SU-DHL-6 (cell line): ENCODE measurements around the gene WDR53.
A peak's percentile ranks its signal among the peaks of the same experiment; 100 is the strongest.
"Not testable (repeated sequence)": the region's sequence is repeated elsewhere in the genome, so short reads cannot be mapped to it uniquely, and the experiment has no call there.

Experiments
- H2AFZ ChIP-seq: fragments of 200-600 bp; sonication (generic); 2 replicates; pipeline ENCODE4 v1.6.1; 2014; ENCODE audit warnings: low read depth, mild to moderate bottlenecking, moderate library complexity, mixed read lengths, antibody characterized with exemption, low read length; ENCODE audit not compliant: severe bottlenecking
- H3F3A ChIP-seq: fragments of 200-600 bp; shearing (Covaris generic); 2 replicates; pipeline ENCODE4 v1.6.0; 2016; ENCODE audit warnings: antibody characterized with exemption, mild to moderate bottlenecking; ENCODE audit not compliant: insufficient read depth
- H3K27ac ChIP-seq: fragments of 200-600 bp; sonication (generic); 2 replicates; pipeline ENCODE4 v1.5.1; 2016; ENCODE audit warnings: low read depth, mild to moderate bottlenecking, low read length, moderate library complexity, mixed read lengths
- H3K27me3 ChIP-seq: fragments of 200-600 bp; sonication (generic), shearing (Covaris generic); 2 replicates; pipeline ENCODE4 v1.6.0; 2014; ENCODE audit warnings: mild to moderate bottlenecking, low read length
- H3K36me3 ChIP-seq: fragments of 200-600 bp; sonication (generic); 2 replicates; pipeline ENCODE4 v1.6.1; 2014; ENCODE audit warnings: mild to moderate bottlenecking, low read length, mixed read lengths
- H3K4me2 ChIP-seq: fragments of 300-600, 200-600 bp; shearing (Covaris generic), sonication (generic); 2 replicates; pipeline ENCODE4 v1.6.0; 2014; ENCODE audit warnings: low read length, low read depth, mild to moderate bottlenecking; ENCODE audit not compliant: poor library complexity, severe bottlenecking
- H3K4me3 ChIP-seq: fragments of 200-600 bp; sonication (generic); 2 replicates; pipeline ENCODE4 v1.5.1; 2014; ENCODE audit warnings: antibody characterized with exemption, low read length, mild to moderate bottlenecking, mixed read lengths; ENCODE audit not compliant: insufficient read depth, poor library complexity, severe bottlenecking
- H3K79me2 ChIP-seq: fragments of 200-600 bp; sonication (generic); 2 replicates; pipeline ENCODE4 v1.6.1; 2014; ENCODE audit warnings: mild to moderate bottlenecking, low read length, moderate library complexity; ENCODE audit not compliant: insufficient read depth
- H3K9ac ChIP-seq: fragments of 200-600 bp; sonication (generic); 2 replicates; pipeline ENCODE4 v1.7.0; 2014; ENCODE audit warnings: mild to moderate bottlenecking, low read length
- H3K9me2 ChIP-seq: fragments of 200-600 bp; sonication (generic); replicated peaks from 2 replicates; pipeline ENCODE4 v1.6.1; 2014; ENCODE audit warnings: low read length; ENCODE audit not compliant: insufficient read depth
- H3K9me3 ChIP-seq: fragments of 200-600 bp; sonication (generic); 2 replicates; pipeline ENCODE4 v1.6.1; 2014; ENCODE audit warnings: low read length, mixed read lengths; ENCODE audit not compliant: insufficient read depth
- H4K20me1 ChIP-seq: fragments of 200-600 bp; sonication (generic); 2 replicates; pipeline ENCODE4 v1.6.1; 2014; ENCODE audit warnings: low read depth, mild to moderate bottlenecking, antibody characterized with exemption, low read length, moderate library complexity, mixed read lengths
- CTCF ChIP-seq: fragments of 200-600 bp; sonication (generic); IDR thresholded peaks from one replicate; pipeline ENCODE4 v1.5.1; 2017; ENCODE audit warnings: antibody characterized with exemption, mild to moderate bottlenecking, low read length, moderate library complexity; ENCODE audit not compliant: insufficient read depth, poor library complexity, severe bottlenecking
- EZH2phosphoT487 ChIP-seq: fragments of 200-600 bp; sonication (generic), shearing (Covaris generic); conservative IDR thresholded peaks from 2 replicates; pipeline ENCODE4 v1.6.1; 2018; ENCODE audit warnings: mild to moderate bottlenecking, antibody characterized with exemption, low read length, moderate library complexity, mixed read lengths

The WDR53 gene

GRCh38 chr3:196585044-196585757 is 16.8 kb upstream of the WDR53 start:
- Histone ChIP-seq H3K27me3 (no peaks in the 10 kb centered on the region), H3K9ac (no peak overlapping the region), H3K36me3 (peaks cover 31% of the 10 kb centered on the region; the same call in 1 of the 2 replicates), H4K20me1 (no peaks in the 10 kb centered on the region), H3F3A (peaks cover 14% of the 10 kb centered on the region; the same call in 1 of the 2 replicates), H3K9me3 (no peaks in the 10 kb centered on the region), H3K4me2 (no peak overlapping the region), H3K9me2 (no peaks in the 10 kb centered on the region), H3K4me3 (no peak overlapping the region), H2AFZ (no peak overlapping the region), H3K27ac (no peak overlapping the region), H3K79me2 (0 out of 2 replicates have a peak, but pooled peaks cover 4% of the 10 kb centered on the region)
- TF ChIP-seq EZH2phosphoT487 (no peak), CTCF (no peak)

GRCh38 chr3:196572389-196572788 is 4.0 kb upstream of the WDR53 start:
- peak overlapping the region; percentile 20 for H3K4me2 ChIP-seq

GRCh38 chr3:196570332-196570731 is 2.0 kb upstream of the WDR53 start:
- H3K9me3 ChIP-seq, H3K27me3 ChIP-seq, H3F3A ChIP-seq, H2AFZ ChIP-seq, H4K20me1 ChIP-seq, H3K9me2 ChIP-seq, H3K36me3 ChIP-seq, H3K27ac ChIP-seq, H3K9ac ChIP-seq, H3K4me3 ChIP-seq: not testable (repeated sequence)
- peaks cover 80% of the 10 kb centered on the region for H3K79me2 ChIP-seq
- H3K4me2 ChIP-seq: peak overlapping the region; percentile 71

More at GRCh38 chr3:196572389-196572788, 4.0 kb upstream of the WDR53 start:
- no peaks in the 10 kb centered on the region for H3K9me2 ChIP-seq
- no peaks in the 10 kb centered on the region for H3K9me3 ChIP-seq
- H3K27me3 ChIP-seq: no peaks in the 10 kb centered on the region
- no peak overlapping the region for H3K9ac ChIP-seq
- H3K4me3 ChIP-seq: no peak overlapping the region
- peaks cover 91% of the 10 kb centered on the region for H3K79me2 ChIP-seq
- no peak overlapping the region for H2AFZ ChIP-seq
- H3K36me3 ChIP-seq: peaks cover 1% of the 10 kb centered on the region; the same call in 1 of the 2 replicates
- H3F3A ChIP-seq: no peaks in the 10 kb centered on the region
- H4K20me1 ChIP-seq: no peaks in the 10 kb centered on the region
- TF ChIP-seq EZH2phosphoT487 (no peak), CTCF (no peak)
- no peak overlapping the region for H3K27ac ChIP-seq

GRCh38 chr3:196569003-196569516 is 706 bp upstream of the WDR53 start:
- peak overlapping the region; percentile 71 for H3K4me2 ChIP-seq
- H3K79me2 ChIP-seq: peaks cover 67% of the 10 kb centered on the region
- H3K4me3 ChIP-seq: peak overlapping the region; percentile 65
- H3K9me3 ChIP-seq: no peaks in the 10 kb centered on the region
- TF ChIP-seq EZH2phosphoT487 (no peak), CTCF (no peak)
- H3K27me3 ChIP-seq: no peaks in the 10 kb centered on the region
- H3K9ac ChIP-seq: peak overlapping the region; percentile 93
- no peaks in the 10 kb centered on the region for H3F3A ChIP-seq
- no peaks in the 10 kb centered on the region for H3K9me2 ChIP-seq
- H3K27ac ChIP-seq: peak overlapping the region; percentile 29
- H4K20me1 ChIP-seq: no peaks in the 10 kb centered on the region
- H3K36me3 ChIP-seq: no peaks in the 10 kb centered on the region
- peak overlapping the region; percentile 3 for H2AFZ ChIP-seq
